NB4 (cell line): ENCODE measurements around the gene SLC26A9.
A peak's percentile ranks its signal among the peaks of the same experiment; 100 is the strongest.

Experiments used
- DNase-seq: peaks from one replicate; pipeline ENCODE4 v3.0.0; 2010; ENCODE audit warnings: low read depth
- H3K4me3 ChIP-seq: one replicate; pipeline ENCODE4 v1.5.1; 2011; ENCODE audit warnings: mild to moderate bottlenecking, low read depth, low read length, moderate library complexity
- MYC ChIP-seq: IDR thresholded peaks from 2 replicates; pipeline ENCODE4 v1.6.1; 2011; ENCODE audit warnings: low read depth, low read length
- POLR2A ChIP-seq: IDR thresholded peaks from 2 replicates; pipeline ENCODE4 v1.6.1; 2011; ENCODE audit warnings: mild to moderate bottlenecking; ENCODE audit not compliant: insufficient read length; ENCODE audit errors: extremely low read depth
- TF ChIP-seq, protein P1 (sequence below): IDR thresholded peaks from 2 replicates; pipeline ENCODE4 v1.6.1; 2011; ENCODE audit warnings: low read depth, low read length
- TF ChIP-seq, protein P2 (sequence below): IDR thresholded peaks from one replicate; pipeline ENCODE4 v1.5.1; 2012; ENCODE audit warnings: low read depth, low read length

The SLC26A9 gene

DNA sequence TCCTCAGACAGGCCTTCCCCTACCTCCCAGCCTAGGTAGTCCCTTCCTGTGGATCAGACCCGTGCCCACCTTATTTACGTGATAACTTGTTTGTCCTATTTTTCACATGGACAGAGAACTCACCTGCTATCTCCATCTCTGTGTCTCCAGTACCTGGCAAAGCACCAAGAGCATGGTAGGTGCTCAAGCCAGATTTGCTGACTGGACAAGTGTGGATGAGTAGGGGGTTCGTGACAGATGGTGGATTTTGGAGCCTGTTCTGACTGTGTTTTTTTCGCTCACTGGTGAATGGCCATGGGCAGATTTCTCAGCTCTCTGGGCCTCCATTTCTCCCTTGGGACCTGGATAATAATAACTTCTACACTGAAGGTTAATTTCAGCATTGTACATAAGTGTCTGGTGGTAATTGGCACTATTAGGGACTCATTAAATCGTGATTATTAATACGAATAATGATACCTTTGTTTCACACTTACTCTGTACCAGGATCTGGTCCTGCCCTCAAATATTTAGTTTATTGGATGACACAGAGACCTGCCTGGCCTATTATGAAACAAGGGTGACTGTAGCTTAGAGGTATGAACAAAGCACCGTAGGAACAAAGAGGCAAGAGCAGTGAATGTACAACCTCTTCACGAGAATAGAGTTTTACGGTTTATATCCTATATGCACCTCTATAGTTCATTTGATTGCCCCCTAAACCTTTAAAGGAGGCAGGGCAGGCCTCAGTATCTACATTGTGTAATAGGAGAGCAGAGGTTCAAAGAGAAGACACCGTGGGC lies 24.5 kb upstream of the SLC26A9 start:
- DNase-seq, result no peak
- TF ChIP-seq MYC, result no peak
- no peak for TF ChIP-seq POLR2A
- TF ChIP-seq, protein P1, sequence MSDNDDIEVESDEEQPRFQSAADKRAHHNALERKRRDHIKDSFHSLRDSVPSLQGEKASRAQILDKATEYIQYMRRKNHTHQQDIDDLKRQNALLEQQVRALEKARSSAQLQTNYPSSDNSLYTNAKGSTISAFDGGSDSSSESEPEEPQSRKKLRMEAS, result no peak
- TF ChIP-seq, protein P2, sequence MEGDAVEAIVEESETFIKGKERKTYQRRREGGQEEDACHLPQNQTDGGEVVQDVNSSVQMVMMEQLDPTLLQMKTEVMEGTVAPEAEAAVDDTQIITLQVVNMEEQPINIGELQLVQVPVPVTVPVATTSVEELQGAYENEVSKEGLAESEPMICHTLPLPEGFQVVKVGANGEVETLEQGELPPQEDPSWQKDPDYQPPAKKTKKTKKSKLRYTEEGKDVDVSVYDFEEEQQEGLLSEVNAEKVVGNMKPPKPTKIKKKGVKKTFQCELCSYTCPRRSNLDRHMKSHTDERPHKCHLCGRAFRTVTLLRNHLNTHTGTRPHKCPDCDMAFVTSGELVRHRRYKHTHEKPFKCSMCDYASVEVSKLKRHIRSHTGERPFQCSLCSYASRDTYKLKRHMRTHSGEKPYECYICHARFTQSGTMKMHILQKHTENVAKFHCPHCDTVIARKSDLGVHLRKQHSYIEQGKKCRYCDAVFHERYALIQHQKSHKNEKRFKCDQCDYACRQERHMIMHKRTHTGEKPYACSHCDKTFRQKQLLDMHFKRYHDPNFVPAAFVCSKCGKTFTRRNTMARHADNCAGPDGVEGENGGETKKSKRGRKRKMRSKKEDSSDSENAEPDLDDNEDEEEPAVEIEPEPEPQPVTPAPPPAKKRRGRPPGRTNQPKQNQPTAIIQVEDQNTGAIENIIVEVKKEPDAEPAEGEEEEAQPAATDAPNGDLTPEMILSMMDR, result no peak
- H3K4me3 ChIP-seq, result no peak overlapping the region

DNA sequence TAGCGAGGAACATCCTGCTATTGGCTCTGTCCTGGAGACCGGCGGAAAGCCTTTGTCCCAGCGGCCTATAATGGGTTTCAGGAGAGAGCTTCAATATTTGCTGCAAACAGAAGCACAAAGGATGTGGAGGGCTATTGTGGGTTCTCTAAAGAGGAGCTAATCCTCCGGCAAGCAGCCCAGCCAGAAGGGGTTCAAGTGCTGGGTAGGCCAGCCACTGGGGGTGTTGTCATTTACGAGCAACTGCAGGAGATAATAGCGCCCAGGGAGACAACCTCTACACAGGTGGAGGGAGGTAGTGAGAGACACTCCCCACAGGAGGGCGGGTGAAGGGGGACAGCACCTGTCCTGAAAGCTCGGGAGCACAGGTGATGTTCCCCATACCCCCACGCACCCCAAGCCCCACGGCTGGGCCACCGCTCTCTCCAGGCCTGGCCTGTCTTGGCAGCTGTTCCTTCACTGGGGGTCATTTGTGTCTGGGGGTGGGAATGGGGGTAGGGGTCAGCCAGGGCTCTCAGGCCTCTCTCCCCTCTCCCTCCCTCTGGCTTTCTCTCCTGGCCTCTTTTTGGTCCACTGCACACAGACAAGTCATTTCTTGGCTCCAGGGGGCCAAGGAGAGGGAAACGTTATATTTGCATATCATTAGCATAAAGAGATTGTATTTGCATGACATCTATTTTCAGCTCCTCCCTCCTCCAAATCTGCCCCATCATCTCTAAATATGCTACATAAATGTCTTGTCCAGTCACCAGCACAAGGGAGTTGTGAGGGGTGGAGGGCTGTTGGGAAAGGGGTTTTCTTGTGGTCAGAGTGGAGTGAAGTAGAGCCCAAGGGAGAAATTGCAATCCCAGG lies 22.0 kb upstream of the SLC26A9 start:
- DNase-seq, result peak; percentile 40
- no peak overlapping the region for H3K4me3 ChIP-seq
- TF ChIP-seq, protein P1, result no peak
- TF ChIP-seq, protein P2, result no peak
- TF ChIP-seq MYC (no peak), POLR2A (no peak)

DNA sequence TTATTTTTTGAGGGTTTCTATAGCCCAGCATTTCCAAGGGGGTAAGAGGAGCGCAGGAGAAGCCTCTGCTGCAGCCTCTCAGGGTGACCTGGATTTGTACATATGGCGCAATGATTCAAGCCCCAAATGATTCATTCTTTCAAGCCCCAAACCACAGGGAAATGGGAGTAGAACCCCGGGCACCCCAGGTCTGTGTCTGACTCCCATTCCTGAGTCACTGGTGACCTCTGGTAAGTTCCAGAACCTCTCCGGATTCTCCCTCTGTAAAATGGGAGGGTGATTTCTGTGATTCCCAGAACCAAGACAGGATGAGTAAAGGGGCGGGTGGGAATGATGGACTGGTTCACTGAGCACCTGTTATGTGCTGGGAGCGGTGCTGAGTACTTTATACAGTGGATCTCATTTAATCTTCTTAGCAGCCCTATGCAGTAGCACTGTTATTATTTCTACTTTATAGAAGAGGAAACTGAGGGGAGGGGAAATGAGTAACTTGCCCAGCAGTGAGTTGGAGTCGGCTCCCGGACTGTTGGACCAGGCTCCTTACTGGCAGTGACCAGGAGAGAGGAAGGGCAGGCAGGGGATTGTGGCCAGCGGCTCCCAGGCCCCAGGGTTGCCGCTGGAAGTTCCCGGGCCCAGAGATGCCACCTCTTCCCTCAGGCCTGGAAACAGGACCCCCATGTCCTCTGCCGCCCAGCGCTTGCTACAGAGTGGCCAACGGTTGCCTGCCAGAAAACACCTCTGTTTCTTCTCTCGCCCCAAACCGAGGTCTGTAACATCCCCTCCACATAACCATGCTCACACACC lies 20.3 kb upstream of the SLC26A9 start:
- no peak overlapping the region for H3K4me3 ChIP-seq
- DNase-seq, result peak; percentile 84
- TF ChIP-seq, protein P1, result no peak
- TF ChIP-seq POLR2A (no peak), MYC (no peak)
- TF ChIP-seq, protein P2, result no peak

DNA sequence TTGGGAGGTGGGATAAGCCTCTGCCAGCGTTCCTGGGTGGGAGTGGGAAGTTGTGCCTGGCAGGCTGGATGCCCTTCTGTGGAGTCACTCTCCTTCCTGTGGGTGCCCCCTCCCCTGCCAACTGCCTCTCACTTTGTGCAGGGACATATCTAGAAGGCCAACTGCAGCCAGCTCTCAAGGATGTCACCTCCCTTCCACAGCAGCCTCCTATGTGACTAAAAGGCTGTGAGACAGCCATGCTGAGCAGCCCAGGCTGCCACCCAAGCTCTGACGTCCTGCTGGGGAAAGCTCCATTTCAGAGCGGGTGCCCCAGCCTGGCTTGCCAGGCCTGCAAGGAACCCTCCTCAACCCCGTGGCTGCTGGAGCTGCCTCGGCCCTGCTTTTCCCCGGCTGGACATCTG lies 19.6 kb upstream of the SLC26A9 start:
- TF ChIP-seq, protein P2, result no peak
- TF ChIP-seq MYC (no peak), POLR2A (no peak)
- TF ChIP-seq, protein P1, result no peak
- DNase-seq, result peak; percentile 39
- no peak overlapping the region for H3K4me3 ChIP-seq

DNA sequence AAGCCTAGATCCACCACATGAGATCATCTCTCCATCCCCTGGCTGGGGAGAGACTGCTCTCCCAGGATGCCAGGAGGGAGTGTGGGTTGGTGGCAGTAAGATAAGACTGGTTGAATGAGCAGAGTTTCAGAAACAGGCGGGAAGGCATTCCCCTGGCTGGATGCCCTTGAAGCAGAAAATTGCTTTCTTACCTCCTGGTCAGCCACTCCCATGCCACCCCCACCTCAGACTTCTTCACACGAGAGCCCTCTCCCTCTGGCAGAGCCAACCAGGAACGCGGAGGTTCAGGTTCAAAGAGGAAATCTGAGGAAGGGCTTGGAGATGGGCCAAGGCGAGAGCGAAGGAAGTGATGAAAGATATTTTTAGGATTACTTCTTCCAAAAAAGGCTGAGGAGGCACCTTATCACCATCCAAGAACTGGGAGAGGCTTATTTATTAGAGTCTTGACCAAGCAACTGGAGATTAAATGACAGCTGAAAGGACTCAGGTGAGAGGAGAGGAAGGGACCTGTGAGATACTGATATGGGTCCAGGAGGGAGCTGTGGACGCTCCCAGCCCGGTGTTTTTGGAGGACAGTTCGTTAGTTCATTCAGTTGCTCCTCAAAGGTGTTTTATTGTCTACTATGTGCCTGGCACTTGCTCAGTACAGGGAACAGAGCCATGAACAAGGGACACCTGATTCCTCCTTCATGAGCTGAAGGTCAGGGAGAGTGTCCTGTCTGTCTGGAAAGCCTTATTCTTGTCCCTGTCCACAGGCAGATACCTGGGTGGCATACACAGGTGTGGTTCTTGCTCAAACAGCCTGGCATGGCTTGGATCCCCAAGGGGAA lies 18.9 kb upstream of the SLC26A9 start:
- H3K4me3 ChIP-seq, result no peak overlapping the region
- TF ChIP-seq, protein P2, result no peak
- TF ChIP-seq, protein P1, result no peak
- TF ChIP-seq MYC (no peak), POLR2A (no peak)
- DNase-seq, result no peak
